ENCODE measurements around the gene C17orf107. TPM values are rescaled to one million over a fixed set of nuclear protein-coding genes. Genes with fewer than 3 reads are reported as not detected.

Gene C17orf107
- polyA plus RNA-seq, 1 of the 3 experiments (the other 2 are of a cell fraction) = 0.44 TPM

DNA sequence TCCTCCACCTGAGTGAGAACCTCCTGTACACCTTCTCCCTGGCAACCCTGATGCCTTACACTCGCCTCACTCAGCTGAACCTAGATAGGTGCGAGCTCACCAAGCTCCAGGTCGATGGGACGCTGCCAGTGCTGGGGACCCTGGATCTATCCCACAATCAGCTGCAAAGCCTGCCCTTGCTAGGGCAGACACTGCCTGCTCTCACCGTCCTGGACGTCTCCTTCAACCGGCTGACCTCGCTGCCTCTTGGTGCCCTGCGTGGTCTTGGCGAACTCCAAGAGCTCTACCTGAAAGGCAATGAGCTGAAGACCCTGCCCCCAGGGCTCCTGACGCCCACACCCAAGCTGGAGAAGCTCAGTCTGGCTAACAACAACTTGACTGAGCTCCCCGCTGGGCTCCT is 33.4 kb downstream of the C17orf107 start:
- no peaks in the 10 kb centered on the region for H3K27me3 ChIP-seq (ENCODE audit: insufficient read depth)
- POLR2A ChIA-PET = no interaction called here
- no peaks in the 10 kb centered on the region for H3K9me3 ChIP-seq
- H3K9me2 ChIP-seq = no peaks in the 10 kb centered on the region
- no peak overlapping the region for H2AFZ ChIP-seq (ENCODE audit: low read depth)
- no peak overlapping the region for H3K9ac ChIP-seq
- H3K36me3 ChIP-seq (replicated peaks in 1 of 2; ENCODE audit: control insufficient read depth in 1 of 2, insufficient read depth in 2 of 2, low read length in 1 of 2) = peaks cover 13 to 14% of the 10 kb centered on the region in 2 experiments
- H3F3A ChIP-seq (replicated peaks; ENCODE audit: insufficient read depth) = no peaks in the 10 kb centered on the region
- CTCF ChIA-PET = interaction anchor here (1.0 to 1.9 kb wide), 3 partner anchors 24 to 143 kb away, joined by 3 to 6 read pairs (median 3); partner anchors contain the start of gene CAMTA2
- no peak overlapping the region for H3K4me3 ChIP-seq (ENCODE audit: low read depth in 2 of 2, low read length in 1 of 2)
- WGBS (ENCODE audit: low lambda C conversion rate) = 94% methylated on average over 8 of the region's 12 CpGs
- DNase-seq = no peak
- no peak overlapping the region for H3K27ac ChIP-seq (ENCODE audit: low read depth in 2 of 2, low read length in 1 of 2)
- H3K4me2 ChIP-seq = no peak overlapping the region
- no peak for TF ChIP-seq RCOR1 (IDR thresholded peaks at IDR 0.05; ENCODE audit: low read length)
- TF ChIP-seq FOXJ3 (CRISPR knock-in tag; IDR thresholded peaks at IDR 0.05) = no peak
- no peak for TF ChIP-seq NFIC (IDR thresholded peaks at IDR 0.05; ENCODE audit: borderline replicate concordance)
- no peak for TF ChIP-seq RFX5 (IDR thresholded peaks at IDR 0.05; ENCODE audit: low read length)
- no peak for TF ChIP-seq YY1 (IDR thresholded peaks at IDR 0.05; ENCODE audit: low read depth)
- TF ChIP-seq, protein P1, sequence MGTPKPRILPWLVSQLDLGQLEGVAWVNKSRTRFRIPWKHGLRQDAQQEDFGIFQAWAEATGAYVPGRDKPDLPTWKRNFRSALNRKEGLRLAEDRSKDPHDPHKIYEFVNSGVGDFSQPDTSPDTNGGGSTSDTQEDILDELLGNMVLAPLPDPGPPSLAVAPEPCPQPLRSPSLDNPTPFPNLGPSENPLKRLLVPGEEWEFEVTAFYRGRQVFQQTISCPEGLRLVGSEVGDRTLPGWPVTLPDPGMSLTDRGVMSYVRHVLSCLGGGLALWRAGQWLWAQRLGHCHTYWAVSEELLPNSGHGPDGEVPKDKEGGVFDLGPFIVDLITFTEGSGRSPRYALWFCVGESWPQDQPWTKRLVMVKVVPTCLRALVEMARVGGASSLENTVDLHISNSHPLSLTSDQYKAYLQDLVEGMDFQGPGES (IDR thresholded peaks at IDR 0.05; ENCODE audit: low read depth, low read length) = no peak
- TF ChIP-seq, protein P2, sequence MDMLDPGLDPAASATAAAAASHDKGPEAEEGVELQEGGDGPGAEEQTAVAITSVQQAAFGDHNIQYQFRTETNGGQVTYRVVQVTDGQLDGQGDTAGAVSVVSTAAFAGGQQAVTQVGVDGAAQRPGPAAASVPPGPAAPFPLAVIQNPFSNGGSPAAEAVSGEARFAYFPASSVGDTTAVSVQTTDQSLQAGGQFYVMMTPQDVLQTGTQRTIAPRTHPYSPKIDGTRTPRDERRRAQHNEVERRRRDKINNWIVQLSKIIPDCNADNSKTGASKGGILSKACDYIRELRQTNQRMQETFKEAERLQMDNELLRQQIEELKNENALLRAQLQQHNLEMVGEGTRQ (IDR thresholded peaks at IDR 0.05; ENCODE audit: borderline replicate concordance, low read depth, low read length) = no peak
- TF ChIP-seq REST (IDR thresholded peaks at IDR 0.05; ENCODE audit: low read depth, low read length) = no peak
- no peak for TF ChIP-seq USF1 (IDR thresholded peaks at IDR 0.05; ENCODE audit: borderline replicate concordance, low read depth)
- TF ChIP-seq RXRA (IDR thresholded peaks at IDR 0.05; ENCODE audit: borderline replicate concordance, low read depth) = no peak
- TF ChIP-seq EZH2phosphoT487 (IDR thresholded peaks at IDR 0.05; ENCODE audit: borderline replicate concordance, low read depth) = no peak
- TF ChIP-seq FOXM1 (IDR thresholded peaks at IDR 0.05; ENCODE audit: low read depth) = no peak
- no peak for TF ChIP-seq MAX (IDR thresholded peaks at IDR 0.05; ENCODE audit: low read depth)
- TF ChIP-seq CHD2 (IDR thresholded peaks at IDR 0.05; ENCODE audit: low read length, partially characterized antibody) = no peak
- no peak for TF ChIP-seq CTCF (IDR thresholded peaks at IDR 0.05)
- no peak for TF ChIP-seq TAF1 (IDR thresholded peaks at IDR 0.05; ENCODE audit: borderline replicate concordance, low read depth, low read length)
- no peak for TF ChIP-seq RAD21 (IDR thresholded peaks at IDR 0.05; ENCODE audit: low read length)
- no peak for TF ChIP-seq FOSL2 (IDR thresholded peaks at IDR 0.05; ENCODE audit: borderline replicate concordance, low read depth)
- TF ChIP-seq, protein P3, sequence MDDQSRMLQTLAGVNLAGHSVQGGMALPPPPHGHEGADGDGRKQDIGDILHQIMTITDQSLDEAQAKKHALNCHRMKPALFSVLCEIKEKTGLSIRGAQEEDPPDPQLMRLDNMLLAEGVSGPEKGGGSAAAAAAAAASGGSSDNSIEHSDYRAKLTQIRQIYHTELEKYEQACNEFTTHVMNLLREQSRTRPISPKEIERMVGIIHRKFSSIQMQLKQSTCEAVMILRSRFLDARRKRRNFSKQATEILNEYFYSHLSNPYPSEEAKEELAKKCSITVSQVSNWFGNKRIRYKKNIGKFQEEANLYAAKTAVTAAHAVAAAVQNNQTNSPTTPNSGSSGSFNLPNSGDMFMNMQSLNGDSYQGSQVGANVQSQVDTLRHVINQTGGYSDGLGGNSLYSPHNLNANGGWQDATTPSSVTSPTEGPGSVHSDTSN (IDR thresholded peaks at IDR 0.05) = no peak
- no peaks in the 10 kb centered on the region for H3K79me2 ChIP-seq (ENCODE audit: insufficient read depth)
- no peaks in the 10 kb centered on the region for H4K20me1 ChIP-seq (ENCODE audit: insufficient read depth)
- H3K4me1 ChIP-seq (ENCODE audit: control insufficient read depth in 1 of 2, insufficient read depth in 2 of 2, low read depth in 1 of 2, low read length in 1 of 2) = peaks cover 0 to 9% of the 10 kb centered on the region in 2 experiments; a peak in 2 of 4 replicates
